Measurements from ENCODE around the gene PFDN5. TPM values are rescaled to one million over a fixed set of nuclear protein-coding genes. Genes with fewer than 3 reads are reported as not detected.

The PFDN5 gene
- total and polyA plus RNA-seq, 9 of the 15 experiments (the other 6 are each of a cell fraction or from before 2014, with no cell fraction given) = 361 to 1,636 (median 742) TPM

- TF ChIP-seq PRPF4 (IDR thresholded peaks at IDR 0.05; ENCODE audit: insufficient read depth, low read depth, low read length, poor library complexity, severe bottlenecking) (no peak), RBM14 (IDR thresholded peaks at IDR 0.05; ENCODE audit: borderline replicate concordance, insufficient read depth, low read depth, low read length) (no peak), ZSCAN29 (IDR thresholded peaks at IDR 0.05) (no peak), KLF13 (tag; IDR thresholded peaks at IDR 0.05; ENCODE audit: borderline replicate concordance, low read depth) (no peak), EWSR1 (IDR thresholded peaks at IDR 0.05; ENCODE audit: borderline replicate concordance, low read depth, partially characterized antibody) (no peak), ZNF780A (CRISPR knock-in tag; IDR thresholded peaks at IDR 0.05) (no peak), MEF2D (tag; conservative IDR thresholded peaks at IDR 0.05; ENCODE audit: low read depth) (no peak), ZFP36 (IDR thresholded peaks at IDR 0.05; ENCODE audit: low read depth, low read length, partially characterized antibody) (no peak), ZNF239 (CRISPR knock-in tag; IDR thresholded peaks at IDR 0.05) (no peak), TRIM25 (IDR thresholded peaks at IDR 0.05; ENCODE audit: borderline replicate concordance) (no peak), ARID3A (IDR thresholded peaks at IDR 0.05; ENCODE audit: borderline replicate concordance, low read depth, low read length) (no peak), CBFB (CRISPR knock-in tag; IDR thresholded peaks at IDR 0.05) (no peak), NRF1 (conservative IDR thresholded peaks at IDR 0.05 in 1 of 2, IDR thresholded peaks at IDR 0.05 in 1 of 2) (no peak), ZNF717 (CRISPR knock-in tag; IDR thresholded peaks at IDR 0.05) (no peak), ZNF76 (CRISPR knock-in tag; IDR thresholded peaks at IDR 0.05; ENCODE audit: borderline replicate concordance) (no peak)
- TF ChIP-seq, protein P1, sequence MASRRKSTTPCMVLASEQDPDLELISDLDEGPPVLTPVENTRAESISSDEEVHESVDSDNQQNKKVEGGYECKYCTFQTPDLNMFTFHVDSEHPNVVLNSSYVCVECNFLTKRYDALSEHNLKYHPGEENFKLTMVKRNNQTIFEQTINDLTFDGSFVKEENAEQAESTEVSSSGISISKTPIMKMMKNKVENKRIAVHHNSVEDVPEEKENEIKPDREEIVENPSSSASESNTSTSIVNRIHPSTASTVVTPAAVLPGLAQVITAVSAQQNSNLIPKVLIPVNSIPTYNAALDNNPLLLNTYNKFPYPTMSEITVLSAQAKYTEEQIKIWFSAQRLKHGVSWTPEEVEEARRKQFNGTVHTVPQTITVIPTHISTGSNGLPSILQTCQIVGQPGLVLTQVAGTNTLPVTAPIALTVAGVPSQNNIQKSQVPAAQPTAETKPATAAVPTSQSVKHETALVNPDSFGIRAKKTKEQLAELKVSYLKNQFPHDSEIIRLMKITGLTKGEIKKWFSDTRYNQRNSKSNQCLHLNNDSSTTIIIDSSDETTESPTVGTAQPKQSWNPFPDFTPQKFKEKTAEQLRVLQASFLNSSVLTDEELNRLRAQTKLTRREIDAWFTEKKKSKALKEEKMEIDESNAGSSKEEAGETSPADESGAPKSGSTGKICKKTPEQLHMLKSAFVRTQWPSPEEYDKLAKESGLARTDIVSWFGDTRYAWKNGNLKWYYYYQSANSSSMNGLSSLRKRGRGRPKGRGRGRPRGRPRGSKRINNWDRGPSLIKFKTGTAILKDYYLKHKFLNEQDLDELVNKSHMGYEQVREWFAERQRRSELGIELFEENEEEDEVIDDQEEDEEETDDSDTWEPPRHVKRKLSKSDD (conservative IDR thresholded peaks at IDR 0.05; ENCODE audit: low read length) = no peak
- TF ChIP-seq, protein P2, sequence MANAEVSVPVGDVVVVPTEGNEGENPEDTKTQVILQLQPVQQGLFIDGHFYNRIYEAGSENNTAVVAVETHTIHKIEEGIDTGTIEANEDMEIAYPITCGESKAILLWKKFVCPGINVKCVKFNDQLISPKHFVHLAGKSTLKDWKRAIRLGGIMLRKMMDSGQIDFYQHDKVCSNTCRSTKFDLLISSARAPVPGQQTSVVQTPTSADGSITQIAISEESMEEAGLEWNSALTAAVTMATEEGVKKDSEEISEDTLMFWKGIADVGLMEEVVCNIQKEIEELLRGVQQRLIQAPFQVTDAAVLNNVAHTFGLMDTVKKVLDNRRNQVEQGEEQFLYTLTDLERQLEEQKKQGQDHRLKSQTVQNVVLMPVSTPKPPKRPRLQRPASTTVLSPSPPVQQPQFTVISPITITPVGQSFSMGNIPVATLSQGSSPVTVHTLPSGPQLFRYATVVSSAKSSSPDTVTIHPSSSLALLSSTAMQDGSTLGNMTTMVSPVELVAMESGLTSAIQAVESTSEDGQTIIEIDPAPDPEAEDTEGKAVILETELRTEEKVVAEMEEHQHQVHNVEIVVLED (CRISPR knock-in tag; IDR thresholded peaks at IDR 0.05) = no peak
- TF ChIP-seq, protein P3, sequence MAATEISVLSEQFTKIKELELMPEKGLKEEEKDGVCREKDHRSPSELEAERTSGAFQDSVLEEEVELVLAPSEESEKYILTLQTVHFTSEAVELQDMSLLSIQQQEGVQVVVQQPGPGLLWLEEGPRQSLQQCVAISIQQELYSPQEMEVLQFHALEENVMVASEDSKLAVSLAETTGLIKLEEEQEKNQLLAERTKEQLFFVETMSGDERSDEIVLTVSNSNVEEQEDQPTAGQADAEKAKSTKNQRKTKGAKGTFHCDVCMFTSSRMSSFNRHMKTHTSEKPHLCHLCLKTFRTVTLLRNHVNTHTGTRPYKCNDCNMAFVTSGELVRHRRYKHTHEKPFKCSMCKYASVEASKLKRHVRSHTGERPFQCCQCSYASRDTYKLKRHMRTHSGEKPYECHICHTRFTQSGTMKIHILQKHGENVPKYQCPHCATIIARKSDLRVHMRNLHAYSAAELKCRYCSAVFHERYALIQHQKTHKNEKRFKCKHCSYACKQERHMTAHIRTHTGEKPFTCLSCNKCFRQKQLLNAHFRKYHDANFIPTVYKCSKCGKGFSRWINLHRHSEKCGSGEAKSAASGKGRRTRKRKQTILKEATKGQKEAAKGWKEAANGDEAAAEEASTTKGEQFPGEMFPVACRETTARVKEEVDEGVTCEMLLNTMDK (IDR thresholded peaks at IDR 0.05; ENCODE audit: borderline replicate concordance, insufficient read depth, low read depth, low read length, poor library complexity, severe bottlenecking) = no peak
Measured at GRCh38 chr12:53299101-53299453, 3.7 kb downstream of the PFDN5 start (continued).

Data from K562 (cell line).